Panc1 (cell line): Measurements from ENCODE around the gene MZT2B. TPM values are rescaled to one million over a fixed set of nuclear protein-coding genes. Genes with fewer than 3 reads are reported as not detected.
"Not testable (repeated sequence)": the region's sequence is repeated elsewhere in the genome, so short reads cannot be mapped to it uniquely, and the experiment has no call there.

Experiments used
- ATAC-seq: fragments of 200-7000 bp; cut with Tn5 transposase; 2 replicates; pipeline ENCODE4 v1.9.1; 2020; ENCODE audit warnings: mild to moderate bottlenecking, moderate library complexity
- BruUV-seq: library from RNA; stranded (reverse); fragments of 400-500 nt; replicated peaks from 2 replicates; lab custom pipeline; 2021; lab: Mats Ljungman, UMichigan
- CTCF ChIA-PET: fragments of 300-600 bp; sonication (Branson Sonifier 250); formaldehyde crosslinking; loops from one replicate; lab custom pipeline; 2022; ENCODE audit warnings: antibody characterized with exemption; lab: Charles Lee
- POLR2A ChIA-PET: fragments of 300-600 bp; sonication (Branson Sonifier 250); formaldehyde crosslinking; loops from one replicate; lab custom pipeline; 2022; ENCODE audit warnings: antibody characterized with exemption; lab: Charles Lee
- DNase-seq: peaks from one replicate; pipeline ENCODE4 v3.0.0-alpha.2; 2010; ENCODE audit warnings: low read depth, low spot score
- H3K27ac ChIP-seq: 2 replicates; pipeline ENCODE4 v1.5.1; 2011; ENCODE audit warnings: mild to moderate bottlenecking, low read length, inconsistent platforms
- H3K27me3 ChIP-seq: fragments of 200-500 bp; sonication (Bioruptor generic); 2 replicates; pipeline ENCODE4 v1.6.0; 2014; ENCODE audit warnings: low read length, inconsistent platforms; ENCODE audit not compliant: control insufficient read depth, insufficient read depth
- H3K36me3 ChIP-seq: fragments of 200-500 bp; sonication (Bioruptor generic); 2 replicates; pipeline ENCODE4 v1.5.1; 2014; ENCODE audit warnings: inconsistent platforms, mild to moderate bottlenecking, low read length, moderate library complexity; ENCODE audit not compliant: control insufficient read depth, insufficient read depth
- H3K4me1 ChIP-seq: 2 replicates; pipeline ENCODE4 v1.5.1; 2011; ENCODE audit warnings: inconsistent platforms, mild to moderate bottlenecking, low read length, moderate library complexity; ENCODE audit not compliant: control insufficient read depth, insufficient read depth
- H3K4me3 ChIP-seq, 2 experiments: 2 replicates each; pipeline ENCODE4 v1.5.1; 2011 to 2012; ENCODE audit warnings: low read depth in 2 of 2, low read length in 2 of 2, mild to moderate bottlenecking in 2 of 2, inconsistent platforms in 1 of 2, moderate library complexity in 1 of 2
- H3K9me3 ChIP-seq: fragments of 200-500 bp; sonication (Bioruptor generic); 2 replicates; pipeline ENCODE4 v1.5.1; 2014; ENCODE audit warnings: low read depth, mild to moderate bottlenecking, inconsistent platforms, low read length, moderate library complexity; ENCODE audit not compliant: control insufficient read depth, insufficient read depth
- POLR2AphosphoS5 ChIP-seq: IDR thresholded peaks from 2 replicates; pipeline ENCODE4 v1.6.1; 2012; ENCODE audit warnings: mild to moderate bottlenecking, low read depth, low read length, moderate library complexity
- REST ChIP-seq, 2 experiments: IDR thresholded peaks; 2 replicates each; pipeline ENCODE4 v1.6.1; 2011 to 2012; ENCODE audit warnings: low read depth in 2 of 2, control low read depth in 1 of 2, low read length in 1 of 2, mild to moderate bottlenecking in 1 of 2, moderate library complexity in 1 of 2; ENCODE audit not compliant: insufficient read depth in 1 of 2
- SIN3A ChIP-seq: IDR thresholded peaks from 2 replicates; pipeline ENCODE4 v1.6.1; 2012; ENCODE audit warnings: low read depth, mild to moderate bottlenecking, low read length, moderate library complexity, borderline replicate concordance; ENCODE audit not compliant: insufficient read depth
- TCF7L2 ChIP-seq: IDR thresholded peaks from 2 replicates; pipeline ENCODE4 v1.6.1; 2011; ENCODE audit warnings: mild to moderate bottlenecking, low read depth, low read length, inconsistent platforms
- in situ Hi-C: cut with HindIII; loops from 2 replicates; pipeline ENCODE4 v1.10.0; 2016; ENCODE audit warnings: low sequenced_read_pairs, low pct_unique_long_range_greater_than_20kb
- intact Hi-C: fragments of 100-400 bp; cut with micrococcal nuclease; formaldehyde crosslinking; loops from one replicate; pipeline ENCODE4 v1.10.0; 2022; ENCODE audit not compliant: unreplicated experiment
- total RNA-seq: library from RNA; stranded (reverse); gene quantifications from one replicate; pipeline ENCODE4 v1.2.1, GENCODE V29; 2021; ENCODE audit not compliant: unreplicated experiment
- TF ChIP-seq, protein P1 (sequence below): fragments of 450-650 bp; IDR thresholded peaks from 2 replicates; pipeline ENCODE4 v1.5.1; 2017; ENCODE audit warnings: mild to moderate bottlenecking

The MZT2B gene
- total RNA-seq, 1 experiment from 2014 or later = 305 TPM

- Histone ChIP-seq H3K27me3 (no peaks in the 10 kb centered on the region), H3K9me3 (no peaks in the 10 kb centered on the region), H3K4me1 (no peaks in the 10 kb centered on the region), H3K4me3 (no peak overlapping the region), H3K36me3 (no peaks in the 10 kb centered on the region), H3K27ac (no peak overlapping the region)
- TF ChIP-seq SIN3A (no peak), REST (IDR thresholded peaks at IDR 0.05; ENCODE audit: insufficient read depth in 1 of 2, low read depth in 2 of 2, low read length in 1 of 2) (no peak), TCF7L2 (no peak), POLR2AphosphoS5 (no peak)
- TF ChIP-seq, protein P1, sequence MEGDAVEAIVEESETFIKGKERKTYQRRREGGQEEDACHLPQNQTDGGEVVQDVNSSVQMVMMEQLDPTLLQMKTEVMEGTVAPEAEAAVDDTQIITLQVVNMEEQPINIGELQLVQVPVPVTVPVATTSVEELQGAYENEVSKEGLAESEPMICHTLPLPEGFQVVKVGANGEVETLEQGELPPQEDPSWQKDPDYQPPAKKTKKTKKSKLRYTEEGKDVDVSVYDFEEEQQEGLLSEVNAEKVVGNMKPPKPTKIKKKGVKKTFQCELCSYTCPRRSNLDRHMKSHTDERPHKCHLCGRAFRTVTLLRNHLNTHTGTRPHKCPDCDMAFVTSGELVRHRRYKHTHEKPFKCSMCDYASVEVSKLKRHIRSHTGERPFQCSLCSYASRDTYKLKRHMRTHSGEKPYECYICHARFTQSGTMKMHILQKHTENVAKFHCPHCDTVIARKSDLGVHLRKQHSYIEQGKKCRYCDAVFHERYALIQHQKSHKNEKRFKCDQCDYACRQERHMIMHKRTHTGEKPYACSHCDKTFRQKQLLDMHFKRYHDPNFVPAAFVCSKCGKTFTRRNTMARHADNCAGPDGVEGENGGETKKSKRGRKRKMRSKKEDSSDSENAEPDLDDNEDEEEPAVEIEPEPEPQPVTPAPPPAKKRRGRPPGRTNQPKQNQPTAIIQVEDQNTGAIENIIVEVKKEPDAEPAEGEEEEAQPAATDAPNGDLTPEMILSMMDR = no peak
- in situ Hi-C loops = no loop called here
- DNase-seq (no peak), ATAC-seq (peak; percentile 16; the same call in 1 of the 2 replicates)
- no TSS peak for BruUV-seq
- CTCF ChIA-PET = interaction anchor here (0.7 kb wide), 1 partner anchor 117 kb away, joined by 4 read pairs; no protein-coding TSS in a partner anchor
- POLR2A ChIA-PET = no interaction called here
- intact Hi-C loops = no loop called here
Observed at GRCh38 chr2:130190237-130190636, 8.2 kb downstream of the MZT2B start.

DNA sequence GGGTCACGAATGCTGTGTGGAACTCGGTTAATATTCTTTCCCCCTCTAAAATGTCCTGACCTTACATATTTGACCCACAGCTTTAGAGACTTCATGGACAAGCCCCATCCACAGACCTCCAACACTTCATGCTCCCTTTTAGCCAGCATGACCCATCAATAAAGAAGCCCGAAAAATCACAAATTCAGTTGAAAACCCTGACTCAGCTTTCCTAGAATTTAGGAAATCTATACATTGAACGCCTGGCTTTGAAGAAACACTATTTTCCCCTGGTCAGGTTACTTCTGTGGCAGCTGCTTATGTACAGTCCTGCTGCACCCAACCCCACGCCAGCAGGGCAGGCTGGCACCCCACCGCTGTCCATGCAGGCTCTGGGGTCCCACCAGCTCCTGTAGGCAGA is 9.3 kb downstream of the MZT2B start:
- CTCF ChIA-PET, DNase-seq, BruUV-seq, H3K27me3 ChIP-seq, POLR2A ChIA-PET, H3K36me3 ChIP-seq, intact Hi-C loops, ATAC-seq, H3K9me3 ChIP-seq, H3K4me3 ChIP-seq, H3K27ac ChIP-seq, H3K4me1 ChIP-seq, in situ Hi-C loops: not testable (repeated sequence)

- CTCF ChIA-PET, H3K4me3 ChIP-seq, POLR2A ChIA-PET, H3K27ac ChIP-seq, in situ Hi-C loops, ATAC-seq, H3K36me3 ChIP-seq, H3K4me1 ChIP-seq, H3K9me3 ChIP-seq, BruUV-seq, H3K27me3 ChIP-seq, DNase-seq, intact Hi-C loops: not testable (repeated sequence)
Observed at GRCh38 chr2:130192451-130192850, 10.4 kb downstream of the MZT2B start.

DNA sequence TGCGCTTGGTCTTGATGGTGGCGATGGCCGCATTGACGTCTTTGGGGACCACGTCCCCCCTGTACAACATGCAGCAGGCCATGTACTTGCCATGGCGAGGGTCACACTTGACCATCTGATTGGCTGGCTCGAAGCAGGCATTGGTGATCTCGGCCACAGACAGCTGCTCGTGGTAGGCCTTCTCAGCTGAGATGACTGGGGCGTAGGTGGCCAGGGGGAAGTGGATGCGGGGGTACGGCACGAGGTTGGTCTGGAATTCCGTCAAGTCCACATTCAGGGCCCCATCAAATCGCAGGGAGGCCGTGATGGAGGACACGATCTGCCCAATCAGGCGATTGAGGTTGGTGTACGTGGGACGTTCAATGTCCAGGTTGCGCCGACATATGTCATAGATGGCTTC is 11.8 kb downstream of the MZT2B start:
- POLR2A ChIA-PET, ATAC-seq, H3K4me3 ChIP-seq, H3K27me3 ChIP-seq, CTCF ChIA-PET, H3K36me3 ChIP-seq, H3K9me3 ChIP-seq, H3K27ac ChIP-seq, H3K4me1 ChIP-seq, BruUV-seq, DNase-seq, intact Hi-C loops, in situ Hi-C loops: not testable (repeated sequence)

DNA sequence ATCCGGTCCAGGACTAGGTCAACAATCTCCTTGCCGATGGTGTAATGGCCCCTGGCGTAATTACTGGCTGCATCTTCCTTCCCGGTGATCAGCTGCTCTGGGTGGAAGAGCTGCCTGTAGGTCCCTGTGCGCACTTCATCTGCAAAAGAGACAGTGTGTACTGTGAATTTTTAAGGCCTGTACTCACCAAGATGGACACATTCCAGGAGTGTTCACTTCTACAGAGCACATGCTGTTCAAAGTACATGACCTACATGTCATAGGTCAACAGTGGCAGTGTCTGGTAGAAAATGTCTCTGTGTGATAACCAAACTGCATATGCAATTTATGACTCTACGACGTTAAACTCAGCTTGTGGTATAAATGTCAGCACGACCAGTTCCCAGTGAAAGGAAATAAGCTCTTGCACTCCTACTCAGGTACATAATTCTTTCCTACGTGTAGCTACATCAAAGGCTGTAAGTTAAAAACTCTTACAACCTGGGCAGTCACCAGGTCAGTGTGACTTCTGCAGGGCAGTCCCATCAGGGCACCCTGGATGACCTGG is 13.1 kb downstream of the MZT2B start:
- CTCF ChIA-PET, DNase-seq, in situ Hi-C loops, H3K4me1 ChIP-seq, H3K4me3 ChIP-seq, POLR2A ChIA-PET, H3K27me3 ChIP-seq, H3K27ac ChIP-seq, ATAC-seq, H3K36me3 ChIP-seq, BruUV-seq, intact Hi-C loops, H3K9me3 ChIP-seq: not testable (repeated sequence)
